ENCODE data around the gene RPL13. TPM values are rescaled to one million over a fixed set of nuclear protein-coding genes. Genes with fewer than 3 reads are reported as not detected.

RPL13 gene
- total RNA-seq, 2 donors from 2014 or later: 1,855 to 2,011 TPM

DNA sequence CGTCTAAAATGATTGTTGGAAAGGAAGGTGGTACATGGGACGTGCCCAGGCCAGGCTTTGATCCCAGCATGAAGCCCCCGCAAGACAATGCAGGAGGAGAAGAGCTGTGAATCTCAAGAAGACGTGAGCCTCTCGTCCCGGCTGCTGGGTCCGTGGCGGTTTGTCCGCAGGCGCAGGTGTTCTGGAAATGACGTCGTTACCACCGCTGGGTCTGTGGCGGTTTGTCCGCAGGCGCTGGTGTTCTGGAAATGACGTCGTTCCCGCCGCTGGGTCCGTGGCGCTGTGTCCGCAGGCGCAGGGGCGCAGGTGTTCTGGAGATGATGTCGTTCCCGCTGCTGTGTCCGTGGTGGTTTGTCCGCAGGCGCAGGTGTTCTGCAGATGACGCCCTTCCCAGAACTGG is 38.2 kb upstream of the RPL13 start:
- Histone ChIP-seq H3K36me3 (peaks cover 6% of the 10 kb centered on the region), H3K9ac (ENCODE audit: low read depth in 2 of 2, low read length in 2 of 2) (no peak overlapping the region), H3K4me3 (no peak overlapping the region), H3K27me3 (no peaks in the 10 kb centered on the region), H3K27ac (no peak overlapping the region), H3K4me1 (no peaks in the 10 kb centered on the region), H3K9me3 (no peaks in the 10 kb centered on the region)
- DNase-seq: no peak
- TF ChIP-seq, protein P1, sequence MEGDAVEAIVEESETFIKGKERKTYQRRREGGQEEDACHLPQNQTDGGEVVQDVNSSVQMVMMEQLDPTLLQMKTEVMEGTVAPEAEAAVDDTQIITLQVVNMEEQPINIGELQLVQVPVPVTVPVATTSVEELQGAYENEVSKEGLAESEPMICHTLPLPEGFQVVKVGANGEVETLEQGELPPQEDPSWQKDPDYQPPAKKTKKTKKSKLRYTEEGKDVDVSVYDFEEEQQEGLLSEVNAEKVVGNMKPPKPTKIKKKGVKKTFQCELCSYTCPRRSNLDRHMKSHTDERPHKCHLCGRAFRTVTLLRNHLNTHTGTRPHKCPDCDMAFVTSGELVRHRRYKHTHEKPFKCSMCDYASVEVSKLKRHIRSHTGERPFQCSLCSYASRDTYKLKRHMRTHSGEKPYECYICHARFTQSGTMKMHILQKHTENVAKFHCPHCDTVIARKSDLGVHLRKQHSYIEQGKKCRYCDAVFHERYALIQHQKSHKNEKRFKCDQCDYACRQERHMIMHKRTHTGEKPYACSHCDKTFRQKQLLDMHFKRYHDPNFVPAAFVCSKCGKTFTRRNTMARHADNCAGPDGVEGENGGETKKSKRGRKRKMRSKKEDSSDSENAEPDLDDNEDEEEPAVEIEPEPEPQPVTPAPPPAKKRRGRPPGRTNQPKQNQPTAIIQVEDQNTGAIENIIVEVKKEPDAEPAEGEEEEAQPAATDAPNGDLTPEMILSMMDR (IDR thresholded peaks at IDR 0.05): no peak
- intact Hi-C loops (cut with DNase I): no loop called here

DNA sequence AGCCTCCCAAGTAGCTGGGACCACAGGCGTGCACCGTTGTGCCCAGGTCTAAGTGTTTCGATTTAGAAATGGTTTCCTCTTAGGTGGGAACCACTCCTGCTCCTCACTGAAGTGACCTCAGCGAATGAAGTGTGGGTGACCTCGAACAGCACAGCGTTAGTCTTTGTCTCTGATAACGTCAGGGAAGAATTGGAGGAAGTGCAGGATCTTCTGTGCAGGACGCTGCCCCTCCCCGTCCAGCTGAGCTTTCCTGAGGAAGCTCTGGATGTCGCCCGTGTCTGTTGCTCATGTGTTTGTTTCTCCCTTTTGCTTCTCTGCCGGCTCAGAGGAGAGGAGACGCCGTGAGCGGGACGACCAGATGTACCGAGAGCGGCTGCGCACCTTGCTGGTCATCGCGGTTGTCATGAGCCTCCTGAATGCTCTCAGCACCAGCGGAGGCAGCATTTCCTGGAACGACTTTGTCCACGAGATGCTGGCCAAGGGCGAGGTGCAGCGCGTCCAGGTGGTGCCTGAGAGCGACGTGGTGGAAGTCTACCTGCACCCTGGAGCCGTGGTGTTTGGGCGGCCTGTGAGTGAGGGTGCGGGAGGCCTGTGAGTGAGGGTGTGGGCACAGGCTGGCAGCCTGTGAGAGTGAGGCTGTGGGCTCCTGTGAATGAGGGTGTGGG is 36.7 kb upstream of the RPL13 start:
- H3K4me1 ChIP-seq: no peaks in the 10 kb centered on the region
- H3K4me3 ChIP-seq: no peak overlapping the region
- H3K9me3 ChIP-seq: no peaks in the 10 kb centered on the region
- no peak overlapping the region for H3K9ac ChIP-seq (ENCODE audit: low read depth in 2 of 2, low read length in 2 of 2)
- no peaks in the 10 kb centered on the region for H3K27me3 ChIP-seq
- H3K36me3 ChIP-seq: peaks cover 6% of the 10 kb centered on the region
- no peak overlapping the region for H3K27ac ChIP-seq
- TF ChIP-seq, protein P1 (IDR thresholded peaks at IDR 0.05): no peak
- no peak for DNase-seq
- intact Hi-C loops (cut with DNase I): no loop called here

DNA sequence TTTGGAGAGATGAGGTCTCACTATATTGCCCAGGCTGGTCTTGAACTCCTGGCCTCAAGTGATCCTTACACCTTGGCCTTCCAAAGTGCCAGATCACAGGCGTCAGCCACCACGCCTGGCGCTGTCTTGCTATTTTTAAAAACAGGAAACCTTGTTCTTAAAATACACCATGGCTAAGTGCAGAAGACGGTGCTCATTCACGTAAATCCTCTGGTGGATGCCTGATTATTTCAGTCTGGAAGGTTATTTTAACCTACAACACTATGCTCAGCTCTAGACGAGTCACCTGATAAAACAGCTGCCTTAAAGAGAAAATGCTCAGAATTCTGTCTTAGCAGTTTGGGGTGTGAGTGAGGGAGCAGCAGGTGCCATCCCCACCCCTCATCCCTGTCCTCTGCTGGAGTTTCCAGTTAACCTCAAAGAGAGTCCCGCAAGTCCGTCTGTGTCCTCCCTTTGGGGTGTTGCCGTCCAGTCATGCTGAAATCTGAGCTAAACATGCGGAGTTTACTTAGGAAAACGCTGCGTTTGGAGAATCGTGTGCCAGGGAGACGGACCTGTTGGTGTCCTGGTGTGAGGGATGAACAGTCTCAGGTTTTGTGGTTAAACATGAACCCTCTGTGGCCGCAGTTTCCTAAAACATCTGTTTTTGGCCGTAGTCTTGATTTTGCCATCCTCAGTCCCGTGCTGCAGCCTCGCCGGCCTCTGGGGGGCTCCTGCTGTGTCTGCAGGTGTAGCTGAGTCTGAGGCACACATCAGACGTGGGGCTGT is 35.2 kb upstream of the RPL13 start:
- H3K9me3 ChIP-seq: no peaks in the 10 kb centered on the region
- no peaks in the 10 kb centered on the region for H3K4me1 ChIP-seq
- TF ChIP-seq, protein P1 (IDR thresholded peaks at IDR 0.05): no peak
- no peaks in the 10 kb centered on the region for H3K27me3 ChIP-seq
- no peak overlapping the region for H3K4me3 ChIP-seq
- no peak overlapping the region for H3K27ac ChIP-seq
- H3K36me3 ChIP-seq: peaks cover 6% of the 10 kb centered on the region
- no peak overlapping the region for H3K9ac ChIP-seq (ENCODE audit: low read depth in 2 of 2, low read length in 2 of 2)
- intact Hi-C loops (cut with DNase I): no loop called here
- DNase-seq: no peak

DNA sequence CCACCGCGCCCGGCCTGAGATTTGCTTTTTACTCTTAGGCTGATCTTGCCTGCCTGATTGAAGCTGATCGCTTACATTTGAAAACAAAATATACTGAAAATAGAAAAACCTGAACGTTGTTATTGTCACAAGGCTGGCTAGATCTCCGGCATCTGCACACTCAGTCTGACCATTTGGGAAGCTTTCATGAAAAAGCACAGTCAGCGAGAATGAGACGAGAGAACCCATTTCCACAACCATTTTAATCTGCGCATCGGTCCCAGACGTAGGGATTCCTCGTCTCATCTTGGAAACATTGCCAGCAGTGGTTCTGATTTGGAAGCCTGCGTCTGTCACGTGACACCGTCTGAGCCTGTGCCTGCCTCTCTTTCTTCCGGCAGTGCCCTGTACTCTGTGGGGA is 31.4 kb upstream of the RPL13 start:
- peaks cover 4% of the 10 kb centered on the region for H3K36me3 ChIP-seq
- no peak overlapping the region for H3K27ac ChIP-seq
- H3K4me1 ChIP-seq: no peaks in the 10 kb centered on the region
- no peaks in the 10 kb centered on the region for H3K27me3 ChIP-seq
- DNase-seq: no peak
- TF ChIP-seq, protein P1 (IDR thresholded peaks at IDR 0.05): no peak
- intact Hi-C loops (cut with DNase I): no loop called here
- H3K9ac ChIP-seq (ENCODE audit: low read depth in 2 of 2, low read length in 2 of 2): no peak overlapping the region
- H3K4me3 ChIP-seq: no peak overlapping the region
- H3K9me3 ChIP-seq: no peaks in the 10 kb centered on the region

DNA sequence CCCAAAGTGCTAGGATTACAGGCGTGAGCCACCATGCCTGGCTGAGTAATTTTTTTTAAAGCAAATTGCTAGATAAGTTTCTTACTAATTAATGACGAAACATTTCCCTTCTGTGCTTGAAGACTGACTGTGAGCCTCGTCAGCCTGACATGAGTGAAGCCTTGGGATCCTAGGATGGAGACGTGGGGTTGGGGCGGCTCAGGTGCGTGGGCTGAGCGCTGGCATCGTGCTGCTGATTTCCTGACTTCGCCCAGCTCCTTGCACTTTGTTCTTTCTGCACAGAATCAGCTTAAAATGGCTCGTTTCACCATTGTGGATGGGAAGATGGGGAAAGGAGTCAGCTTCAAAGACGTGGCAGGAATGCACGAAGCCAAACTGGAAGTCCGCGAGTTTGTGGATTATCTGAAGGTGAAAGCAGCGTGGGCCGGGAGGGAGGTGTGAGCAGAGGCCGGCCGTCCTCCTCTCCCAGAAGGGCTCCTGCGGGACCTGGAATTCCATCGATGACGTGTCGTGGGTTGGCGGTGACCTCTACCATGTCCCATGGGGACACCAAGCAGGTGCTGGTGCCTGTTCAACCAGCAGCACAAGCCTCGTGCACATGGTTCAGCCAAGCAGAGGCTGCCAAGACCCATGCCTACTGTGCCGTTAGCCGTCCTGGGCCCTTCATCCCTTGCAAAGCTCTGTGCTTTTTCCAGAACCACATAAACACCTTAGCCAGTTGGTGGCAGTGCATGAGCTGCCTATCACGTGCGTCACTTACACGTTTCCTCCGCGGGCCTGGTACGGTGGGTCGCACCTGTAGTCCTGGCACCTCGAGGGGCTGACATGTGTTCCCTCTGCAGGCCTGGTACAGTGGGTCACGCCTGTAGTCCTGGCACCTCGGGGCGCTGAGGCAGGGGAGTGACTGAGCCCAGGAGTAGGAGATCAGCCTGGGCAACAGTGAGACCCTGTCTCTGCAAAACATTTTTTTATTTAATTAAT is 29.8 kb upstream of the RPL13 start:
- Histone ChIP-seq H3K4me1 (no peaks in the 10 kb centered on the region), H3K9me3 (no peaks in the 10 kb centered on the region), H3K27ac (no peak overlapping the region), H3K4me3 (no peak overlapping the region), H3K9ac (ENCODE audit: low read depth in 2 of 2, low read length in 2 of 2) (no peak overlapping the region), H3K36me3 (peaks cover 4% of the 10 kb centered on the region), H3K27me3 (no peaks in the 10 kb centered on the region)
- intact Hi-C loops (cut with DNase I): no loop called here
- TF ChIP-seq, protein P1 (IDR thresholded peaks at IDR 0.05): no peak
- DNase-seq: no peak

Measured in colonic mucosa (tissue), 4 donors.